HepG2 (cell line): ENCODE data around the gene FAM161A. TPM values are rescaled to one million over a fixed set of nuclear protein-coding genes. Genes with fewer than 3 reads are reported as not detected.

ENCODE experiments used
- DMAP1 ChIP-seq: IDR thresholded peaks from 2 replicates; pipeline ENCODE4 v1.6.1; 2016
- GZF1 ChIP-seq: sonication (generic); formaldehyde crosslinking; IDR thresholded peaks from 2 replicates; pipeline ENCODE4 v1.5.1; 2020; ENCODE audit warnings: mild to moderate bottlenecking, missing genetic modification reagents
- MIER2 ChIP-seq: IDR thresholded peaks from 2 replicates; pipeline ENCODE4 v1.6.1; 2016; ENCODE audit warnings: missing biosample characterization, missing genetic modification reagents
- NAIF1 ChIP-seq: sonication (generic); formaldehyde crosslinking; IDR thresholded peaks from 2 replicates; pipeline ENCODE4 v1.5.0; 2020; ENCODE audit warnings: mild to moderate bottlenecking, missing genetic modification reagents, borderline replicate concordance
- NCOA1 ChIP-seq: sonication (generic); formaldehyde crosslinking; IDR thresholded peaks from 2 replicates; pipeline ENCODE4 v1.9.0; 2021; ENCODE audit warnings: missing genetic modification reagents
- SOX13 ChIP-seq, 3 experiments: fragments of 450-650 bp in 1 of 3; sonication (generic) in 1 of 3; formaldehyde crosslinking in 1 of 3; IDR thresholded peaks in 2 of 3; conservative IDR thresholded peaks in 1 of 3; 2 replicates each; pipeline versions ENCODE4 v1.5.0 to v1.6.1; 2016 to 2020; ENCODE audit warnings: antibody characterized with exemption in 1 of 3, mild to moderate bottlenecking in 1 of 3, missing compliant biosample characterization in 1 of 3, missing genetic modification reagents in 1 of 3, moderate library complexity in 1 of 3
- SRSF9 ChIP-seq: fragments of 200-400 bp; formaldehyde crosslinking; IDR thresholded peaks from 2 replicates; pipeline ENCODE4 v1.6.1; 2018; ENCODE audit warnings: borderline replicate concordance, mild to moderate bottlenecking, low read depth, low read length; ENCODE audit not compliant: insufficient read depth, poor library complexity, severe bottlenecking
- ZMYM3 ChIP-seq: sonication (generic); formaldehyde crosslinking; IDR thresholded peaks from 2 replicates; pipeline ENCODE4 v1.5.1; 2020; ENCODE audit warnings: mild to moderate bottlenecking, missing genetic modification reagents
- ZNF12 ChIP-seq: sonication (generic); formaldehyde crosslinking; IDR thresholded peaks from 2 replicates; pipeline ENCODE4 v1.5.0; 2020; ENCODE audit warnings: missing genetic modification reagents
- ZNF292 ChIP-seq: sonication (generic); formaldehyde crosslinking; IDR thresholded peaks from 2 replicates; pipeline ENCODE4 v1.8.1; 2022; ENCODE audit warnings: mild to moderate bottlenecking, low read depth, missing genetic modification reagents, borderline replicate concordance
- ZNF337 ChIP-seq: sonication (generic); formaldehyde crosslinking; IDR thresholded peaks from 2 replicates; pipeline ENCODE4 v1.5.1; 2020; ENCODE audit warnings: missing genetic modification reagents, low read depth, mild to moderate bottlenecking, borderline replicate concordance
- ZNF350 ChIP-seq: sonication (generic); formaldehyde crosslinking; IDR thresholded peaks from 2 replicates; pipeline ENCODE4 v1.4.0; 2020; ENCODE audit warnings: mild to moderate bottlenecking, low read depth, missing genetic modification reagents, borderline replicate concordance
- ZNF430 ChIP-seq: sonication (generic); formaldehyde crosslinking; IDR thresholded peaks from 2 replicates; pipeline ENCODE4 v1.9.0; 2021; ENCODE audit warnings: mild to moderate bottlenecking, missing genetic modification reagents
- ZNF441 ChIP-seq: sonication (generic); formaldehyde crosslinking; IDR thresholded peaks from 2 replicates; pipeline ENCODE4 v1.7.0; 2021; ENCODE audit warnings: missing genetic modification reagents, borderline replicate concordance
- ZSCAN29 ChIP-seq: sonication (generic); formaldehyde crosslinking; conservative IDR thresholded peaks from 2 replicates; pipeline ENCODE4 v1.4.0; 2020; ENCODE audit warnings: mild to moderate bottlenecking, missing genetic modification reagents
- polyA plus RNA-seq, 8 experiments: library from polyadenylated mRNA; depleted of rRNA in 3 of 8; stranded (reverse) in 7 of 8; unstranded in 1 of 8; fragments of >200 nt; fragmentation: Illumina TruSeq in 4 of 8; extraction: Trizol in 4 of 8; gene quantifications; 2 replicates each; pipeline versions ENCODE4 v1.2.1 to v1.2.3, GENCODE V29; 2011 to 2016; ENCODE audit warnings: low read depth in 4 of 8, missing spikeins in 1 of 8, mixed read lengths in 1 of 8; ENCODE audit not compliant: insufficient read depth in 1 of 8
- total RNA-seq, 5 experiments: library from RNA; depleted of rRNA; stranded (reverse); fragments of >200 nt; fragmentation: Illumina TruSeq; extraction: Trizol; gene quantifications; 2 replicates each; pipeline ENCODE4 v1.2.3, GENCODE V29; 2016; ENCODE audit warnings: low read depth in 1 of 5
- TF ChIP-seq, protein P1 (sequence below): sonication (generic); formaldehyde crosslinking; IDR thresholded peaks from 2 replicates; pipeline ENCODE4 v1.8.1; 2023; ENCODE audit warnings: mild to moderate bottlenecking, moderate library complexity, missing genetic modification reagents
- TF ChIP-seq, protein P2 (sequence below): sonication (generic); formaldehyde crosslinking; conservative IDR thresholded peaks from 2 replicates; pipeline ENCODE4 v1.4.0; 2020; ENCODE audit warnings: missing genetic modification reagents
- TF ChIP-seq, protein P3 (sequence below): sonication (generic); formaldehyde crosslinking; IDR thresholded peaks from 2 replicates; pipeline ENCODE4 v1.5.1; 2020; ENCODE audit warnings: mild to moderate bottlenecking, missing genetic modification reagents
- TF ChIP-seq, protein P4 (sequence below): sonication (generic); formaldehyde crosslinking; IDR thresholded peaks from 2 replicates; pipeline ENCODE4 v1.5.0; 2020; ENCODE audit warnings: mild to moderate bottlenecking, missing genetic modification reagents

Gene FAM161A
- total and polyA plus RNA-seq, 2 of the 13 experiments (the other 11 are each of a cell fraction or from before 2014, with no cell fraction given): 2.7 to 3.4 TPM

DNA sequence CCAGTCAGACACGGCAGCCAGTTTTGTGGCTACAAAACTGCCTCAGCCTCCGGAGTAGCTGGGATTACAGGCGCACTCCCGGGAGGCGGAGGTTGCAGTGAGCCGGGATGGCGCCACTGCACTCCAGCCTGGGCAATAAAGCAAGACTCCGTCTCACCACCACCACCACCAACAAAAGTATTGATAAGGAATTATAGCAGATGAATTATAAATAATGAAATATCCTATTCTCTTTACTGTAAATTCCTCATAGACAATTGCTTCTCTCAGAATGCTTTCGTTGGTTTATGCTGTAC, 1.4 kb upstream of the FAM161A start (continued):
- TF ChIP-seq, protein P1, sequence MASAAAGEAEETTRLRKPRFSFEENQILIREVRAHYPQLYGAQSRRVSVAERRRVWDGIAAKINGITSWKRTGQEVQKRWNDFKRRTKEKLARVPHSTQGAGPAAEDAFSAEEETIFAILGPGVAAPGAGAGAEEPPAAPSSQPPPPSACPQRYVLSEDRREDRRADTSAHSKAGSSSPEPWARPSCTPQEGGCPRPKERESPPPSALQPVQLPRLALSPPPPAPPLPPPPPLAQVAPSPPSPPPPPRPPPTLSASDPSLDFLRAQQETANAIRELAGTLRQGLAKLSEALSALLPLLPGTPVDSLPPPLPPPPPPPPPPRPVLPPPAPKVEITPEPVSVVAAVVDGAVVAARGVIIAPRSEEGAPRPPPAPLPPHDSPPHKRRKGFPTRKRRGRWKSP: 0 out of 2 replicates have a peak, but pooled peaks have one; percentile 12
- TF ChIP-seq SOX13 (IDR thresholded peaks at IDR 0.05) (no peak), SOX13 (CRISPR knock-in tag; conservative IDR thresholded peaks at IDR 0.05 in 1 of 2, IDR thresholded peaks at IDR 0.05 in 1 of 2) (0 out of 4 replicates have a peak, but pooled peaks of 1 of the 2 experiments have one; percentile 5), SRSF9 (no peak), GZF1 (CRISPR knock-in tag) (0 out of 2 replicates have a peak, but pooled peaks have one; percentile 1), ZNF350 (0 out of 2 replicates have a peak, but pooled peaks have one; percentile 6), ZSCAN29 (CRISPR knock-in tag) (0 out of 2 replicates have a peak, but pooled peaks have one; percentile 5), ZNF441 (CRISPR knock-in tag) (0 out of 2 replicates have a peak, but pooled peaks have one; percentile 5), ZNF430 (CRISPR knock-in tag) (0 out of 2 replicates have a peak, but pooled peaks have one; percentile 16), MIER2 (0 out of 2 replicates have a peak, but pooled peaks have one; percentile 21), DMAP1 (CRISPR knock-in tag) (0 out of 2 replicates have a peak, but pooled peaks have one; percentile 10), ZMYM3 (CRISPR knock-in tag) (peak; percentile 71; the same call in 1 of the 2 replicates), ZNF12 (CRISPR knock-in tag) (no peak), ZNF337 (CRISPR knock-in tag) (0 out of 2 replicates have a peak, but pooled peaks have one; percentile 10), NAIF1 (CRISPR knock-in tag) (peak; percentile 68; the same call in 1 of the 2 replicates), ZNF292 (CRISPR knock-in tag) (0 out of 2 replicates have a peak, but pooled peaks have one; percentile 8), NCOA1 (CRISPR knock-in tag) (0 out of 2 replicates have a peak, but pooled peaks have one; percentile 14)
- TF ChIP-seq, protein P2, sequence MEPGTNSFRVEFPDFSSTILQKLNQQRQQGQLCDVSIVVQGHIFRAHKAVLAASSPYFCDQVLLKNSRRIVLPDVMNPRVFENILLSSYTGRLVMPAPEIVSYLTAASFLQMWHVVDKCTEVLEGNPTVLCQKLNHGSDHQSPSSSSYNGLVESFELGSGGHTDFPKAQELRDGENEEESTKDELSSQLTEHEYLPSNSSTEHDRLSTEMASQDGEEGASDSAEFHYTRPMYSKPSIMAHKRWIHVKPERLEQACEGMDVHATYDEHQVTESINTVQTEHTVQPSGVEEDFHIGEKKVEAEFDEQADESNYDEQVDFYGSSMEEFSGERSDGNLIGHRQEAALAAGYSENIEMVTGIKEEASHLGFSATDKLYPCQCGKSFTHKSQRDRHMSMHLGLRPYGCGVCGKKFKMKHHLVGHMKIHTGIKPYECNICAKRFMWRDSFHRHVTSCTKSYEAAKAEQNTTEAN: no peak
- TF ChIP-seq, protein P3, sequence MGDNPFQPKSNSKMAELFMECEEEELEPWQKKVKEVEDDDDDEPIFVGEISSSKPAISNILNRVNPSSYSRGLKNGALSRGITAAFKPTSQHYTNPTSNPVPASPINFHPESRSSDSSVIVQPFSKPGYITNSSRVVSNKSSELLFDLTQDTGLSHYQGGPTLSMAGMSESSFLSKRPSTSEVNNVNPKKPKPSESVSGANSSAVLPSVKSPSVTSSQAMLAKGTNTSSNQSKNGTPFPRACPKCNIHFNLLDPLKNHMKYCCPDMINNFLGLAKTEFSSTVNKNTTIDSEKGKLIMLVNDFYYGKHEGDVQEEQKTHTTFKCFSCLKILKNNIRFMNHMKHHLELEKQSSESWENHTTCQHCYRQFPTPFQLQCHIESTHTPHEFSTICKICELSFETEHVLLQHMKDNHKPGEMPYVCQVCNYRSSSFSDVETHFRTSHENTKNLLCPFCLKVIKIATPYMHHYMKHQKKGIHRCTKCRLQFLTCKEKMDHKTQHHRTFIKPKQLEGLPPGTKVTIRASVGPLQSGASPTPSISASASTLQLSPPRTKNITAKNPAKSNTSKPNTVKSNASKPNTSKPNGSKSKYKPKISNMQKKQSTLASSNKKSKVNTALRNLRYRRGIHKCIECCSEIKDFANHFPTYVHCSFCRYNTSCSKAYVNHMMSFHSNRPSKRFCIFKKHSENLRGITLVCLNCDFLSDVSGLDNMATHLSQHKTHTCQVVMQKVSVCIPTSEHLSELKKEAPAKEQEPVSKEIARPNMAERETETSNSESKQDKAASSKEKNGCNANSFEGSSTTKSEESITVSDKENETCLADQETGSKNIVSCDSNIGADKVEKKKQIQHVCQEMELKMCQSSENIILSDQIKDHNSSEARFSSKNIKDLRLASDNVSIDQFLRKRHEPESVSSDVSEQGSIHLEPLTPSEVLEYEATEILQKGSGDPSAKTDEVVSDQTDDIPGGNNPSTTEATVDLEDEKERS: 0 out of 2 replicates have a peak, but pooled peaks have one; percentile 7
- TF ChIP-seq, protein P4, sequence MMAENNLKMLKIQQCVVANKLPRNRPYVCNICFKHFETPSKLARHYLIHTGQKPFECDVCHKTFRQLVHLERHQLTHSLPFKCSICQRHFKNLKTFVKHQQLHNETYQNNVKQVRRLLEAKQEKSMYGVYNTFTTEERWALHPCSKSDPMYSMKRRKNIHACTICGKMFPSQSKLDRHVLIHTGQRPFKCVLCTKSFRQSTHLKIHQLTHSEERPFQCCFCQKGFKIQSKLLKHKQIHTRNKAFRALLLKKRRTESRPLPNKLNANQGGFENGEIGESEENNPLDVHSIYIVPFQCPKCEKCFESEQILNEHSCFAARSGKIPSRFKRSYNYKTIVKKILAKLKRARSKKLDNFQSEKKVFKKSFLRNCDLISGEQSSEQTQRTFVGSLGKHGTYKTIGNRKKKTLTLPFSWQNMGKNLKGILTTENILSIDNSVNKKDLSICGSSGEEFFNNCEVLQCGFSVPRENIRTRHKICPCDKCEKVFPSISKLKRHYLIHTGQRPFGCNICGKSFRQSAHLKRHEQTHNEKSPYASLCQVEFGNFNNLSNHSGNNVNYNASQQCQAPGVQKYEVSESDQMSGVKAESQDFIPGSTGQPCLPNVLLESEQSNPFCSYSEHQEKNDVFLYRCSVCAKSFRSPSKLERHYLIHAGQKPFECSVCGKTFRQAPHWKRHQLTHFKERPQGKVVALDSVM (CRISPR knock-in tag): 0 out of 2 replicates have a peak, but pooled peaks have one; percentile 54
